Epithelial cell of proximal tubule (primary cell): Measurements from ENCODE around the gene PREX1. TPM values are rescaled to one million over a fixed set of nuclear protein-coding genes. Genes with fewer than 3 reads are reported as not detected.

ENCODE experiments used
- DNase-seq: peaks from one replicate; pipeline ENCODE4 v3.0.0-alpha.2; 2011; ENCODE audit warnings: low read depth
- H3K4me3 ChIP-seq: 2 replicates; pipeline ENCODE4 v1.5.1; 2011; ENCODE audit warnings: low read depth, mild to moderate bottlenecking, low read length
- CTCF ChIP-seq: conservative IDR thresholded peaks from 2 replicates; pipeline ENCODE4 v1.5.1; 2012; ENCODE audit warnings: low read depth, mild to moderate bottlenecking, low read length
- total RNA-seq: library from RNA; depleted of rRNA; stranded (reverse); fragments of >200 nt; gene quantifications from 2 replicates; pipeline ENCODE4 v1.2.3, GENCODE V29; 2015

PREX1 gene
- total RNA-seq, 1 donor from 2014 or later, result 4.7 TPM

GRCh38 chr20:48717680-48718223 lies 110.0 kb downstream of the PREX1 start:
- no peak for DNase-seq
- H3K4me3 ChIP-seq, result no peak overlapping the region
- no peak for TF ChIP-seq CTCF

GRCh38 chr20:48717095-48717672 lies 110.6 kb downstream of the PREX1 start:
- TF ChIP-seq CTCF, result no peak
- DNase-seq, result no peak
- H3K4me3 ChIP-seq, result no peak overlapping the region

GRCh38 chr20:48716541-48716940 lies 111.3 kb downstream of the PREX1 start:
- no peak overlapping the region for H3K4me3 ChIP-seq
- no peak for DNase-seq
- TF ChIP-seq CTCF, result no peak

- no peak for DNase-seq
- no peak for TF ChIP-seq CTCF
- no peak overlapping the region for H3K4me3 ChIP-seq
Observed at GRCh38 chr20:48716086-48716485, 111.7 kb downstream of the PREX1 start.

- DNase-seq, result no peak
- TF ChIP-seq CTCF, result no peak
Observed at GRCh38 chr20:48714764-48715163, 113.0 kb downstream of the PREX1 start.

GRCh38 chr20:48711696-48712464 lies 115.9 kb downstream of the PREX1 start:
- H3K4me3 ChIP-seq, result no peak overlapping the region
- DNase-seq, result no peak
- TF ChIP-seq CTCF, result no peak

More at GRCh38 chr20:48714764-48715163, 113.0 kb downstream of the PREX1 start:
- no peak overlapping the region for H3K4me3 ChIP-seq
